Stomach (tissue), 9 donors: ENCODE data around the gene NTM. TPM values are rescaled to one million over a fixed set of nuclear protein-coding genes. Genes with fewer than 3 reads are reported as not detected.
A peak's percentile ranks its signal among the peaks of the same experiment; 100 is the strongest.

Experiments used
- DNase-seq, 2 donors: peaks; one replicate each; pipeline versions ENCODE4 v3.0.0 to v3.0.0-alpha.2; 2013 to 2019
- H3K27ac ChIP-seq, 5 donors: fragments of 200-600 bp in 4 of 5; sonication (generic) in 4 of 5; one replicate each; pipeline ENCODE4 v1.5.1; 2013 to 2019; ENCODE audit warnings: mild to moderate bottlenecking in 1 of 5, moderate library complexity in 1 of 5
- H3K27me3 ChIP-seq, 3 donors: fragments of 200-600 bp; sonication (generic); one replicate each; pipeline ENCODE4 v1.5.1; 2017 to 2019; ENCODE audit warnings: mixed run types in 1 of 3
- H3K36me3 ChIP-seq, 4 donors: fragments of 200-600 bp; sonication (generic); 1 replicate in 3 of 4; 2 replicates in 1 of 4; pipeline ENCODE4 v1.5.1; 2016 to 2019
- H3K4me1 ChIP-seq, 4 donors: fragments of 200-600 bp; sonication (generic); one replicate each; pipeline ENCODE4 v1.5.1; 2016 to 2019
- H3K4me3 ChIP-seq, 4 donors: fragments of 200-600 bp; sonication (generic) in 3 of 4; one replicate each; pipeline ENCODE4 v1.5.1; 2016 to 2019; ENCODE audit warnings: mild to moderate bottlenecking in 1 of 4
- H3K9me3 ChIP-seq, 4 donors: fragments of 200-600 bp; sonication (generic); one replicate each; pipeline ENCODE4 v1.5.1; 2016 to 2019
- CTCF ChIP-seq, 7 experiments: fragments of 450-650 bp in 4 of 7; fragments of 200-600 bp in 3 of 7; sonication (generic) in 3 of 7; IDR thresholded peaks; one replicate each; pipeline ENCODE4 v1.5.1; 2016 to 2019; ENCODE audit warnings: antibody characterized with exemption in 7 of 7, control low read depth in 2 of 7, mild to moderate bottlenecking in 1 of 7
- EP300 ChIP-seq: sonication (generic); formaldehyde crosslinking; IDR thresholded peaks from one replicate; pipeline ENCODE4 v1.6.1; 2017; ENCODE audit warnings: antibody characterized with exemption
- POLR2A ChIP-seq, 4 donors: fragments of 450-650 bp; IDR thresholded peaks; one replicate each; pipeline ENCODE4 v1.6.1; 2016; ENCODE audit warnings: antibody characterized with exemption in 4 of 4, control low read depth in 2 of 4, mild to moderate bottlenecking in 1 of 4, moderate library complexity in 1 of 4
- POLR2AphosphoS5 ChIP-seq, 3 donors: sonication (generic); formaldehyde crosslinking; IDR thresholded peaks; one replicate each; pipeline ENCODE4 v1.6.1; 2016; ENCODE audit warnings: antibody characterized with exemption in 3 of 3
- WGBS, 5 donors: extraction: QIAGEN DNeasy Blood & Tissue Kit in 3 of 5; methylation state at CpG; one replicate each; pipeline versions ENCODE4 v1.1.5 to v1.1.7; 2013 to 2018; 5-methylcytosine and 5-hydroxymethylcytosine counted together
- intact Hi-C: fragments of 100-400 bp; cut with DNase I; formaldehyde crosslinking; loops from one replicate; pipeline ENCODE4 v1.15.1; 2023; ENCODE audit warnings: low total_unique reads
- polyA plus RNA-seq, 3 donors: library from polyadenylated mRNA; stranded (reverse); fragments of 200-250 nt; gene quantifications; one replicate each; pipeline ENCODE4 v1.2.3, GENCODE V29; 2013
- total RNA-seq, 5 donors: library from RNA; depleted of rRNA; stranded (reverse); fragments of >200 nt; gene quantifications; one replicate each; pipeline versions ENCODE4 v1.1.0 to v1.2.3, GENCODE V29; 2014 to 2016
- donor health status: healthy with polysubstance abuse.
- donor health status: Bipolar disorder and iron deficiency.
- donor health status: healthy.

Gene NTM
- total and polyA plus RNA-seq, 8 donors, result 0.50 to 8.4 (median 1.3) TPM; not detected in 3

- no peaks in the 10 kb centered on the region for H3K9me3 ChIP-seq
- 69 to 80% (median 76%) methylated on average over 6 of the region's 6 CpGs for WGBS, 5 donors
- H3K36me3 ChIP-seq, result no peaks in the 10 kb centered on the region
- intact Hi-C loops, result no loop called here
- DNase-seq, result no peak
- no peaks in the 10 kb centered on the region for H3K27me3 ChIP-seq
- no peak overlapping the region for H3K4me3 ChIP-seq
- TF ChIP-seq EP300 (no peak), POLR2AphosphoS5 (IDR thresholded peaks at IDR 0.05) (no peak), CTCF (IDR thresholded peaks at IDR 0.05) (no peak), POLR2A (IDR thresholded peaks at IDR 0.05) (no peak)
- H3K4me1 ChIP-seq, result no peaks in the 10 kb centered on the region
- no peak overlapping the region for H3K27ac ChIP-seq
These were observed 976.2 kb downstream of the NTM start for GRCh38 chr11:132346558-132347148.

GRCh38 chr11:132347156-132348090 is 977.0 kb downstream of the NTM start:
- TF ChIP-seq POLR2AphosphoS5 (IDR thresholded peaks at IDR 0.05) (no peak), CTCF (IDR thresholded peaks at IDR 0.05) (no peak), EP300 (no peak), POLR2A (IDR thresholded peaks at IDR 0.05) (no peak)
- DNase-seq, result peak in 1 of 2 donors; percentile 12
- Histone ChIP-seq H3K4me1 (no peaks in the 10 kb centered on the region), H3K9me3 (no peaks in the 10 kb centered on the region), H3K27ac (no peak overlapping the region), H3K4me3 (no peak overlapping the region), H3K27me3 (no peaks in the 10 kb centered on the region), H3K36me3 (no peaks in the 10 kb centered on the region)
- intact Hi-C loops, result no loop called here
- WGBS, 5 donors, result 50 to 61% (median 55%) methylated on average over 21 to 22 of the region's 22 CpGs

DNA sequence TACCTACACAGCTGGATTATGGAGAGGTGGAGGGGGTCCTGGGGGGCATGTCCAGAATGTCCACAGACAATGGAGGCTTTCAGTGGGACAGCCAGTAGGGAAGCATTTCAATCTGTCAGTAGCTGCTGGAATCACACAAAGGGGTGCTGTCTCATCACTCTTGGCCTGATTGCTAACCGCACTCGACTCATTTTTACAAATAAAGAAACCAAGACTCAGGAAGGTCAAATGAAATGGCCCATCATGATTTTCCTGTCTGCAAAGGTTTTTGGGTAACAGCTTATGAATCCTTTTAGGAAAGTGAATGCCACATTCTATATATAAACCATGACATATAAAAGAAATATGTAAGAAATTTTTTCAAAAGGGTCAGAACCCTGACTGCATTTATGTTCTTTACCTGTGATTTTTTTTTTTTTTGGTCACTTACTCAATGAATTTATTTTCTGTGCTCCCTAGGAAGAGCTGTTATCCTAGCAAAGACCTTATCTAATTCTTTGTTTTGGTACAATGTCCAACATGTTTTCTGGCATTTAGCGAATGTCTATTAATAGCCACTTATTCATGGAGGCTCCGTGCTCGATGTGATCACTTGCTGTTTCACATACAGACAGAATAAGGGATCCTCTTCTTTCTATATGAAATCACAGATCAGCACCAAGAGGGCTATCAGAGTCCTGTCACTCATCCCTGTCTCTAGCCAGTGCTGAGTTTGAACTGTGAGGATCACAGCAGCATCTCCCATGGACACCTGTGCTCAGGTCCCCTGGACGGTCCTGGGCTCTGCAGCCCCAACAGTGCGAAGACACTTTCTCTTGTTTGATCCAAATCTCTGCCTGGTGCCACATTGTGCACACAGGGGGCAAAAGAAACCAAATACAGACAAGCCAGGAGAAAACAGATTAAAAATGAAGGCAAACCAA is 979.7 kb downstream of the NTM start:
- Histone ChIP-seq H3K4me3 (no peak overlapping the region), H3K9me3 (no peaks in the 10 kb centered on the region), H3K36me3 (no peaks in the 10 kb centered on the region), H3K4me1 (no peaks in the 10 kb centered on the region), H3K27me3 (no peaks in the 10 kb centered on the region), H3K27ac (no peak overlapping the region)
- 70 to 77% (median 75%) methylated on average over 7 of the region's 7 CpGs for WGBS, 5 donors
- intact Hi-C loops, result no loop called here
- DNase-seq, result no peak
- no peak for TF ChIP-seq POLR2AphosphoS5 (IDR thresholded peaks at IDR 0.05)
- no peak for TF ChIP-seq EP300
- no peak for TF ChIP-seq CTCF (IDR thresholded peaks at IDR 0.05)
- no peak for TF ChIP-seq POLR2A (IDR thresholded peaks at IDR 0.05)

GRCh38 chr11:132351050-132351449 is 980.6 kb downstream of the NTM start:
- no peak for DNase-seq
- no peak for TF ChIP-seq CTCF (IDR thresholded peaks at IDR 0.05)
- no peak for TF ChIP-seq POLR2AphosphoS5 (IDR thresholded peaks at IDR 0.05)
- no peak for TF ChIP-seq EP300
- no peak for TF ChIP-seq POLR2A (IDR thresholded peaks at IDR 0.05)
- Histone ChIP-seq H3K27ac (no peak overlapping the region), H3K27me3 (no peaks in the 10 kb centered on the region), H3K36me3 (no peaks in the 10 kb centered on the region), H3K4me1 (no peaks in the 10 kb centered on the region), H3K9me3 (no peaks in the 10 kb centered on the region), H3K4me3 (no peak overlapping the region)
- intact Hi-C loops, result no loop called here
- WGBS, 5 donors, result 92 to 96% (median 95%) methylated on average over 7 of the region's 7 CpGs
